Stimulated activated CD4-positive, alpha-beta T cell treated with anti-CD3 and anti-CD28 coated beads, TNF-alpha, amount 100 ng/mL, for 4 hours (primary cell): ENCODE data around the gene BICRAL.
"Not testable (repeated sequence)": the region's sequence is repeated elsewhere in the genome, so short reads cannot be mapped to it uniquely, and the experiment has no call there.

Source experiments
- DNase-seq, 3 experiments: peaks; one replicate each; pipeline ENCODE4 v3.0.0-alpha.2; 2020; ENCODE audit warnings: low read depth in 3 of 3

The BICRAL gene

DNA sequence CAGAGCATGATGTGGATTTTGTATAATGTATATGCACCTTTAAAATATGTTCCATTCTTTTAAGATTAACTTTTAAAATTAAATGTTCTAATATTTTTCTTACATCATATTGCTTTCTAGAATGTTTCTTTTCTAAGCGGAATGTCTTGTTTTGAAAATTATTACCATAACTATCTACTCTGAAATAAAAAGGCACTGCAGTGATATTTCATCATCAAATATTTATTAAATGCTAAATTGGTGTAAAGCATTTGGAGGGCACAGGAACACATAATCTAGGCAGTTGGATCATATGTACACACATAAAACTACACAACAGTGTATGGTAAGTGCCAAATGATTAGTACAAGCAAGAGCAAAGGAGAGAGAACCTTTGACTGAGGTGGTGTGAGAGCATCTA lies 13.8 kb downstream of the BICRAL start:
- DNase-seq, result no peak

DNA sequence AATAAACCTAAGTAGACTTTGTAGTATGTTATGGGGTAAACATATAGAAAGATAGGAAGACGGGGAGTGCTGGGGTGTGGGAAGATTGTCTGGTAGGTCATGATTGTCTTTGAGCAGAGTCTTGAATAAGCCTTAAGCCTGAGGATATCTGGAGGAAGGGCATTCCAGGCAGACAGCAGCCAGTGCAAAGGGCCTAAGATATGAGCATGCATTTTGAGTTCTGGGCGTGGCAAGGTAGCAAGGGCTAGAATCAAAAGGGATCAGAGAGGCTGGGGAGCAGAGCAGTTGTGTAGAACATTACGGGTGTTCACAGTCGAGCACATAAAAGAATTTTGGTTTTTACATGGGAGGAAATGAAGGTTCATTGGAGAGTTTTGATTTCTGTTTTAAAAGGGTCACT lies 14.3 kb downstream of the BICRAL start:
- no peak for DNase-seq

DNA sequence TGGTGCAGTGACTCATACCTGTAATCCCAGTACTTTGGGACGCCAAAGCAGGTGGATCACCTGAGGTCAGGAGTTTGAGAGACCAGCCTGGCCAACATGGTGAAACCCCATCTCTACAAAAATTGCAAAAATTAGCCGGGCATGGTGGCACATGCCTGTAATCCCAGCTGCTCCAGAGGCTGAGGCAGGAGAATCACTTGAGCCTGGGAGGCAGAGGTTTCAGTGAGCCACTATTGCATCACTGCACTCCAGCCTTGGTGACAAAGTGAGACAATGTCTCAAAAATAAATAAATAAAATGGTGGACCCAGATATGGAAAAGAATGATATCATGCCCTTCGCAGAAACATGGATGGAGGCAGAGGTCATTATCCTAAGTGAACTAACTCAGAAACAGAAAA lies 15.8 kb downstream of the BICRAL start:
- DNase-seq, result not testable (repeated sequence)

DNA sequence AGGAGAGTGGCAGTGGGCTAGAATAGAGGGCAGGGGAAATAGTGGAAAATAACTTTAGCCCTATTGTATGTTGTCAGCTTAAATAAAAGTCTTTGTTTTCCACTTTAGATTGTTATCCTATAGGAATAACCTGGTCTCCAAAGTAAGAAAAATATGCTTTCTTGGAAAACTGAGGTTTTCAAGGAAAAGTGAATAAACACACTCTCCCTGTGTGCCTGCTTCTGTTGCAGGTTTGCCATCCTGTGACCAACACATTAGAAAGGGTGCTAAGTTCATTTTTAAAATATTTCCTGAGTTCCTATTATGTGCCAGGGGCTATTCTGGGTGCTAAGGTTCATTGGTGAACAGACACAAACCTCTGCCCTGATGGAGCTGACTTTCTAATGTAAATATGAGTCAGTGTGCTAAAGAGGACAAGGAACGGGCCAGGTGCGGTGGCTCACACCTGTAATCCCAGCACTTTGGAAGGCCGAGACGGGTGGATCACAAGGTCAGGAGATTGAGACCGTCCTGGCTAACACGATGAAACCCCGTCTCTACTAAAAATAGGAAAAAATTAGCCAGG lies 23.5 kb downstream of the BICRAL start:
- no peak for DNase-seq

DNA sequence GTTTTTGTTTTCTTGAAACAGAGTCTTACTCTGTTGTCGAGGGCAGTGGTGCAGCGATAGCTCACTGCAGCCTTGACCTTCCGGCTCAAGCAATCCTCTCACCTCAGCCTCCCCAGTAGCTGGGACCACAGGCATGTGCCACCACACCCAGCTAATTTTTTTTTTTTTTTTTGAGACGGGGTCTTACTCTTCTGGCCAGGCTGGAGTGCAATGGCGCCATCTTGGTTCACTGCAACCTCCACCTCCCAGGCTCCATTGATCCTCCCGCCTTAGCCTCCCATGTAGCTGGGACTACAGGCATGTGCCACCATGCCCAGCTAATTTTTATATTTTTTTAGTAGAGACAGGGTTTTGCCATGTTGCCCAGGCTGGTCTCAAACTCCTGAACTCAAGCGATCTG lies 24.5 kb downstream of the BICRAL start:
- not testable (repeated sequence) for DNase-seq

DNA sequence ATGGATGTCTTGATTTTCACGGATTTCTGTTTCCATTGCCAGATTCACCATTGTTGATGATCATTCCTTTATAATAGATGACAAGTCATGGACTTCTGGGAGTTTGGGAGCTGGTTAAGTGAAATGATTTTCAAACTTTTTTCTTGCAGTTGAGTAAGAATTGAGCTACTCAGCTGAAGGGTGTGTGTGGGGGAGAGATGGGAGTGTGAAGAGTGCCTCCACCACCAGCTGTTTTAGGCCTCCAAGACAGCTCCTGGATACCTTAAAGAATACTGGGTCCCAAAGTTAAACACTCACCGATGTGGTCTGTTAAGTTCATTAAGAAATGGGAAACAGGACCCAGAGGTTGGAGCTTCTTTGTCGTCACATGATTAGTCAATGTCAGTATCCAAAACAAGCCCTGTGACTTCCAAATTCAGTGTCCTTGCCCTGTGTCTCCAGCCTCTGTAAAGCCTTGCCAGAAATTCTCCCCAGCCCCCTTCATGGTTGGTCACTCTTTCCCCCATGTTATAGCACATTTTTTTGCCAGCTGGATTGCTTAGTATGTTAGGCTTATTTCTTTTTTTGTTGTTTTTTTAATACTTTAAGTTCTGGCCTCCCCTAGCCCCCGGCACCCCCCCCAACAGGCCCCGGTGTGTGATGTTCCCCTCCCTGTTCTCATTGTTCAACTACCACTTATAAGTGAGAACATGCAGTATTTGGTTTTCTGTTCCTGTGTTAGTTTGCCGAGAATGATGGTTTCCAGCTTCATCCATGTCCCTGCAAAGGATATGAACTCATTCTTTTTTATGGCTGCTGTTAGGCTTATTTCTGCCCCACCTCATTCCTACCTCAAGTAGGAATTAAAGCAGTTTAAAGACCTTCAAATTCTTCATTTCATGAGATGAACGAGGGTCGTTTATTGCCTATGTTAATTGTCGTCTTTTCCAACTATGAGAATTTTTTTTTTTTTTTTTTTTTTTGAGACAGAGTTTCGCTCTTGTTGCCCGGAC lies 26.9 kb downstream of the BICRAL start:
- no peak for DNase-seq

DNA sequence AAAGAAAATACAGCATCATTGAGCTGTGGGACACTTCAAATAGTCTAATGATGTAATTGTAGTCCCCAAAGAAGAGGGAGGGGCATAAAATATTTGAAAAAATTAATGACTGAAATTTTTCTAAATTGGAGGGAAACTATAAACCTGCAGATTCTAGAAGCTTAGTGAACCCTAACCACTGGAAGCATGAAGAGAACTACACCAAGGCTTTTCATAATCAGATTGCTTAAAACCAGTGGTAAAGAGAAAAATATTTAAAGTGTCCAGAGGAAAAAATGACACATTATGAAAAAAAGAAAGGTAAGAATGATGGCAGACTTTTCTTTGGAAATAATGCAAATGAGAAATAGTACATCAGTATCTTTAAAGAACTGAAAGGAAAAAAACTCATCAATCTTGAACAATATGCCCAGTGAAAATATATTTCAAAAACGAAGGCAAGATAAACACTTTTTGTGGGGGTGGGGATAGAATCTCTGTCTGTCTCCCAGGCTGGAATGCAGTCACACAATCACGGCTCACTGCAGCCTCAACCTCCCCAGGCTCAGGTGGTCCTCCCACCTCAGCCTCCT lies 31.3 kb downstream of the BICRAL start:
- no peak for DNase-seq

DNA sequence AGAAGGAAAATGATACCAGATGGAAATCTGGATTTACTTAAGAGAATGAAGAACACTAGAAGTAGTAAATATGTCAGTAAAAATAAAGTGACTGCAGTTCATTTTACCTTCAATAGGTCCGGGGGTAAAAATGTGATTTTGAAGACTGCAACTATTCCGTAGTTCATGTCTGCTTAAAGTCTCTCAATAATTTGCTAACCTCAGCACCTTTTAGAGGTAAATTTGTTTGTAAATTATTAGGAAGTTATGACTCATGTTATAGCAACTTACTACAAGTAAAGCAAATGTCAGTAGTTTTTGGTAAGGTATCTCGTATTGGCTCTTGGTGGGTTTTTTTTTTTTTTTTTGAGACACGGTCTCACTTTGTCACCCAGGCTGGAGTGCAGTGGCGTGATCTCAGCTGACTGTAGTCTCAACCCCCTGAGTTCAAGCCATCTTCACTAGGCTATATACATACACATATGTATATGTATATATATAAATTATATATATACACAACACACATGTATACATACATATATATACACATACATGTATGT lies 32.1 kb downstream of the BICRAL start:
- no peak for DNase-seq

DNA sequence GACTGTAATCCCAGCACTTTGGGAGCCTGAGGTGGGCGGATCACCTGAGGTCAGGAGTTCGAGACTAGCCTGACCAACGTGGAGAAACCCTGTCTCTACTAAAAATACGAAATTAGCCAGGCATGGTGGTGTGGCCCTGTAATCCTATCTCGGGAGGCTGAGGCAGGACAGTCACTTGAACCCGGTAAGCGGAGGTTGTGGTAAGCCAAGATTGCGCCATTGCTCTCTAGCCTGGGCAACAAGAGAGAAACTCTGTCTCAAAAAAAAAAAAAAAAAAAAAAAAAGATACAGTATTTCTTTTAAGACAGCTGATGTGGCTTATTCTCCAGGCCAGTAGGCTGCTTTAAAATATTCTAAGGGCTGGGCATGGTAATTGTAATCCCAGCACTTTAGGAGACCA lies 33.9 kb downstream of the BICRAL start:
- DNase-seq, result not testable (repeated sequence)

DNA sequence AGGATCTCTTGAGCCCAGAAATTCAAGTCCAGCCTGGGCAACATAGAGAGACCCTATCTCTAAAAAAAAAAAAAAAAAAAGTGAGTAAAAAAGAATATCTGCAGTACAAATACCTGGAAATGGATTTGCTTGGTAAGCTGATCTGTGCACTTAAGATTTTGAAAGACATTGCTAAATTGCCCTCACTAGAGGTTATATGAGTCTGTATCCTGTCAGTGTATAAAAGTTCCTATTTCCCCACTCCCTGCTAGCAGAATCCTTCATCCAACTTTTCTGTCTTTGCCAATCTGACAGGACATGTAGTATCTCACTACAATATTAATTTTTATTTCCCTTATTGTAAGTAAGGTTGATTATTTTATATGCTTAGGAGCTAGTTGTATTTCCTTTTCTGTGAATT lies 36.1 kb downstream of the BICRAL start:
- no peak for DNase-seq

DNA sequence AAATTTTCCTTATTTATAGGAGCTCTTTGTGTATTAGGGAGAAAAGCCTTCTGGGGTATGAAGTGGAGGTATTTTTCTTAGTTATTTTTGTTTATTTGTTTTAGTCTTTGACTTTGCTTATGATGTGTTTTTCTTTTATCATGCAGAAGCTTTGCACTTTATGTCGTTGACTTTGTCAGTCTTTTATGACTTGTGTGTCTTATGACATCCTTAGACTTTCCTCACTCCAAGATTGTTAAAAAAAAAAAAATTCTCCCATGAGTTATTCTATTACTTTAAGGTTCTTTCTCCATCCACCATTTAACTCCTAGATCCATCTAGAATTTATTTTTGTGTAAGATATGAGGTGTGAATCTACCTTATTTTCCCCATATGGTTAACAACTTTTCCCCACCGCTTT lies 36.6 kb downstream of the BICRAL start:
- no peak for DNase-seq

DNA sequence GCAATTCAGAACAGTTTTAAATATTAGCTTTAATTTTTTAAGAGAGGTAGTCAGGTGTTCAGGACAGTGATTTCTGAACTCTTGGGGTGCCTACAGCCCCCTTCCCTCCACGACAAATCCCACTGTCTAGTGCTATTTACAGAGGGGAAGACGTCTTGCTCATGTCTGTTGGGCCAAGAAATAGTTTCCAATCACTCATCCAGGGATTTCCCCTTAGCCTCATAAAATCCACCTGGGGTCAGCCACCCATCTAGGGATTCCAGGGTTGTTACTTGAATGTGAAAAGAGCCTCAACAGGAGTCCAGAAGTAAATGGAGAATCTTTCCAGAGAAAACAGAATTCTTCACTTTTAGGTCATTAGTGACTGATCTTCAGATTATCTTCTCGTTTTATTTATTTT lies 37.0 kb downstream of the BICRAL start:
- no peak for DNase-seq

DNA sequence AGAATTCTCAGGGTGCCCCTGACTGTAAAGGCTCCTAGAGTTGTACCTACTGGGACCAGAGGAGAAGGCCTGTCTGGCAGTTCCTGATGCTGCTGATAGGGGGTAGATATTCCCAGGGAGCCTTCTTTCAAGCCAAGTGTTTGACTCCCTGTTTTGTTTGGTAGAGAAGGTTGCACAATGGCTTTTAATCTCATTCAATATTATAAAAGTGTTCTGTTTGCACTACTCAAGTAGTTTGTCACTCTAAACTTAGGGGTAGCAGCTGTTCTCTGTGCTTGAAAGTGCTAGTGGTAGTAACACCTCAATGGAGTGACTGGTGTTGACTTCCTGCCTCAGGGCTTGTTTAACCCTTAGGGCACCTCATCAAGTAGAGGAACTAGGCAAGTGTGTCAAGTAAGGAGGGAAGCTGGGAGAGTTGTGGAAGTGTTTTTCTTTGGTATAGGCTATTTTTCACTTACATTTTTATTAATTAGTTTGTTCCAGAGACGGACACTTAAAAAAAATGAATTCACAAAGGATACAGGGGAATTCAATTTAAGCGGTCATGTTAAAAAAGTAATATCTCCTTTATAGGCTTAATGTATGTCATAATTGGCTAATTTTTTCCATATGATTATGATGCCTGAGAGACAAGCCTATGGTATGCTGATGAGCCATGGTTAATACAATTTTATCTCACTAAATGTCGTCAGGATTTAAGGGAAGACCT lies 38.1 kb downstream of the BICRAL start:
- DNase-seq, result no peak

DNA sequence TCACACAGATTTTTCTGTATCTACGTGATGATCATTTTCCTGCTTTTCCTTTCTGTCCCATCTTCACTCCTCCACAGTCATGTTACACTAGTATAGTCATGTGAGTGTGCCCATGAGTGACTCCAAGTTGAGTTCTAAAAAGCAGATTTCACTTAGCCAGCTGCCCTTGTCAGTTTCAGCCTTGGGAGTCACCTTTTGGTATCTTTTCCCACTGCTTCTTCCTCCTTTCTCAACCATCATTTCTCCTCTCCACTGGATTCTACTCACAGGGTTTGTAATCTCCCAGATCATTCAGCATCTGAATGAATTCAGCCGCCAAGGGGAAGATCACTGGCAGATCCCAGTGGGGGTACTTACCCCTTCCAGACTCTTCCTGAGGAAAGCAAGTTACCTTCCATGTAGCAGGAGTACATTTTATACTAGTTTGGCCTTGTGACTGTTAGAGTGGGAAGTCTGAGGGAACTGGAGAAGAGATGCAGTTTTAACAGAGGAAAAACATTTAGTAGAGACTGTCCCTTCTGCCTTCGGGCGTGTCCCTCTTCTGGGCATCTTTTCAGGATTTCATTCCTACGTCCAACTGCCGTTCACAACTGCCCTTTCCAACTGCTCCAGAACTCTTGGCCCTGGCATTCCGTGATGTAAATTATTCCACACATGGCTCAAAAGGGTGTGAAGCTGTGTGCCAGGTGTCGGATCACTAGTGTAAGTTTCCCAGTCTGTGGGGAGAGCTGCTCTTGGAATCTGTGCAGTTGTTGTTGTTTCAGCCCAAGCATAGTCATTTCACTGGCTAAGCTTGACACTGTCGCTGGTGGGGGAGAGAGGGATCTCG lies 38.9 kb downstream of the BICRAL start:
- DNase-seq, result no peak

DNA sequence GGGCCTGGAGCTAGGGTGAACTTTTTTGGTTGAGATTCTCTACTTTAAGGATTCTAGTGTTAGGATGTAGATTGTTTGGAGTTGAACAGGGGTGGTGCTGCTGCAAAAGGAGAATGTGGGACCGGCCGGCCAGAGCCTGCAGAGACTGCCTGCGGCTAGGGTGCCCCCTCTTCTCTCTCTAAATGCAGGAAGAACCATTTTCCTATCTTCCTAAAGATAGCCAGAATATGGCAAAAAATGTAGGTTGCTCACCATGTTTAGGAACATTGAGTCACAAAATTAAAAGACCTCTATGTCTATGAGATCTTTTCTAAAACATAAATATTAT lies 39.5 kb downstream of the BICRAL start:
- no peak for DNase-seq

DNA sequence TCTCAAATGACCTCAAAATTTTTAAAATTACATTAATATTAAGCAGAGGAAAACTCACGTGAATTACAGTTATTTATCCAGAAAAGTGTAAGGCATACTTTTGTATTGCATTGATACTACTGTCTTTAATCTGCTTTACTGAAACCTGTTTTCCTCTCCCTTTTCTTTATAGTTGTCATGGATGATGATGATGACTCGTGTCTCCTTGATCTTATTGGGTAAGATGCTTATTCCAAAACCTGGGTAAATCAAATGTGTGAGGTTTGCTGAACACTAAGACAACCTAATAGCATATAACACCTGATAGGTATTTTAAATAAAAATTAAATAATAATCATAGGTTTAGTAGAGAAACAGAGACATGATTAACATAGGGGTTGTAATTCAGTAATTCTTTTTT lies 40.0 kb downstream of the BICRAL start:
- DNase-seq, result no peak

DNA sequence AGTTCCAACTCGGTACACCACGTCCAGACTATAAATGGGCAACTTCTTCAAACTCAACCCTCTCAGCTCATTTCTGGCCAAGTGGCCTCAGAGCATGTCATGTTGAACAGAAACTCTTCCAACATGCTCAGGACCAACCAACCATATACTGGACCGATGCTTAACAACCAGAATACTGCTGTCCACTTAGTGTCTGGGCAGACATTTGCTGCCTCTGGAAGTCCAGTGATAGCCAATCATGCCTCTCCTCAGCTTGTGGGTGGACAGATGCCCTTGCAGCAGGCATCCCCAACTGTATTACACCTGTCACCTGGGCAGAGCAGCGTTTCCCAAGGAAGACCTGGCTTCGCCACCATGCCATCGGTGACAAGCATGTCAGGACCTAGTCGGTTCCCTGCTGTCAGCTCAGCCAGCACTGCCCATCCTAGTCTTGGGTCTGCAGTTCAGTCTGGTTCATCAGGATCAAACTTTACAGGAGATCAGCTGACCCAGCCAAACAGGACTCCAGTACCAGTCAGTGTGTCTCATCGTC lies 47.8 kb downstream of the BICRAL start:
- no peak for DNase-seq

DNA sequence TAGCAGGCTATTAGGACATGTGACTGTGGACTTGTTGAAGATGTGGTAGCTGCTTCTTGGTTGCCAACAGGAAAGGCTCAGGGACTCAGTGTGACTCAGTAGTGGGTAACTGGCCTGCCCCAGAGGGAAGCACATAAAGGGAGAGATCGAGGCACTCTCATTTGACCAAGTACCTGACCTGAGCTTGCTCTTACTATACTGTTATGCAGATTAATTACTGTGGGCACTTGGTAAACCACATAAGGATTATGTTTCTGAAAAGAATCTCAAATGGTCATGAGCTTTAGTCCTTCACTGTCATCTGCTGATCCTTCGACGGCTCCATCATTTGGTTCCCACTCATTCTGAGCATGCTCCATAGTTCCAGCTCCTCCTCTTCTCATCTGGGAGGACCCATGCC lies 49.4 kb downstream of the BICRAL start:
- DNase-seq, result no peak

DNA sequence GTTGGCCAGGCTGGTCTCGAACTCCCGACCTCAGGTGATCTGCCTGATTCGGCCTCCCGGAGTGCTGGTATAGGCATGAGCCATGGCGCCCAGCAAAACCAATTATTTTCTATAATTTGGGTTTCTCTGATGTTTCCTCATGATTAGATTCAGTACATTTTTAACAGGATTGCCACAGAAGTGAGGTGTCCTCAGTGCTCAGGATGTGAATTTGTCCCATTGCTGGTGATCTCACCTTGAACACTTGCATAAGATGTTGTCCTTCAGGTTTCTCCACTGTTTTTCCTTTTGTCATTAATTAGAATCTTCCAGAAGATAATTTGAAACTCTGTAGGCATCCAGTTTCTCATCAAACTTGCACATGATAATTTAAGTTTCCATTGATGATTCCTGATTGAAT lies 52.2 kb downstream of the BICRAL start:
- no peak for DNase-seq

DNA sequence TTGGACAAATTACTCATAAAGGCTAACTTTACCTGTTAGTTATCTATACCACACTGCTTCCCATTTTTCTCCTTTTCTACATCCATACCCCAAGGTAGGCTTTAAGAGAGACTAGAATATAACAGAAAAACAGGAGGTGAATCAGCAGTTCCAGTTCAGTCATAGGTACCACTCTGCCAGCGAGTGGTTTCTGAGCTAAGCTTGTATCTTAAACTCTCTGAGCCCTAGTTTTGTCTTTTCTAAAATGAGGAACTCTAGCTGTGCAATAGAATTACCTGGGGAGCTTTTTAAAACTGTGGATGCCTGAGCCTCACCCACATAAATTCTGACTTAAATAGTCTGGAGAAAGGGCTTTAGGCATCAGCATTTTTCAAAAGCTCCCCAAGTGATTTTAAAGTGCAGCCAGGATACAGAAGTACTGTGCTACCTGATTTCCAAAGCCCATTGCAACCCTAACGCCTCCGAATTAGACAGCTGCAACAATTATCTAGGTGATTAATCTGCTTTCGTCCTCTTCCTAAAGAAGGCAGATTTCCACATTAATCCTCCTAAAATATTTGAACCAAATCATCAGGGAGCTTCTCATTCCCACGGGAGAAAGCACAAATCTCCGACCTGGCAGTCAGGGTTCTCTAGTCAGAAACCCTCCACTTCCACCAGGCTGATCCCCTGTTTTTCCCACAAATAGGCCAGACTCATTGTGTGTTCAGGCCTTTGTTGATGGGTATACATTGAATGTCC lies 60.2 kb downstream of the BICRAL start:
- no peak for DNase-seq
